Retinal pigment epithelial cell (primary cell): Measurements from ENCODE around the gene CDH13.

Experiments used
- DNase-seq: peaks from one replicate; pipeline ENCODE4 v3.0.0-alpha.2; 2010; ENCODE audit warnings: low read depth
- H3K4me3 ChIP-seq: 2 replicates; pipeline ENCODE4 v1.5.1; 2011; ENCODE audit warnings: mild to moderate bottlenecking, low read length, control low read depth, moderate library complexity
- TF ChIP-seq, protein P1 (sequence below): conservative IDR thresholded peaks from 2 replicates; pipeline ENCODE4 v1.5.1; 2011; ENCODE audit warnings: low read depth, low read length, control low read depth, inconsistent platforms

CDH13 gene

GRCh38 chr16:83533193-83533592, 906.4 kb downstream of the CDH13 start:
- H3K4me3 ChIP-seq, result no peak overlapping the region
- TF ChIP-seq, protein P1, sequence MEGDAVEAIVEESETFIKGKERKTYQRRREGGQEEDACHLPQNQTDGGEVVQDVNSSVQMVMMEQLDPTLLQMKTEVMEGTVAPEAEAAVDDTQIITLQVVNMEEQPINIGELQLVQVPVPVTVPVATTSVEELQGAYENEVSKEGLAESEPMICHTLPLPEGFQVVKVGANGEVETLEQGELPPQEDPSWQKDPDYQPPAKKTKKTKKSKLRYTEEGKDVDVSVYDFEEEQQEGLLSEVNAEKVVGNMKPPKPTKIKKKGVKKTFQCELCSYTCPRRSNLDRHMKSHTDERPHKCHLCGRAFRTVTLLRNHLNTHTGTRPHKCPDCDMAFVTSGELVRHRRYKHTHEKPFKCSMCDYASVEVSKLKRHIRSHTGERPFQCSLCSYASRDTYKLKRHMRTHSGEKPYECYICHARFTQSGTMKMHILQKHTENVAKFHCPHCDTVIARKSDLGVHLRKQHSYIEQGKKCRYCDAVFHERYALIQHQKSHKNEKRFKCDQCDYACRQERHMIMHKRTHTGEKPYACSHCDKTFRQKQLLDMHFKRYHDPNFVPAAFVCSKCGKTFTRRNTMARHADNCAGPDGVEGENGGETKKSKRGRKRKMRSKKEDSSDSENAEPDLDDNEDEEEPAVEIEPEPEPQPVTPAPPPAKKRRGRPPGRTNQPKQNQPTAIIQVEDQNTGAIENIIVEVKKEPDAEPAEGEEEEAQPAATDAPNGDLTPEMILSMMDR, result no peak
- no peak for DNase-seq

DNA sequence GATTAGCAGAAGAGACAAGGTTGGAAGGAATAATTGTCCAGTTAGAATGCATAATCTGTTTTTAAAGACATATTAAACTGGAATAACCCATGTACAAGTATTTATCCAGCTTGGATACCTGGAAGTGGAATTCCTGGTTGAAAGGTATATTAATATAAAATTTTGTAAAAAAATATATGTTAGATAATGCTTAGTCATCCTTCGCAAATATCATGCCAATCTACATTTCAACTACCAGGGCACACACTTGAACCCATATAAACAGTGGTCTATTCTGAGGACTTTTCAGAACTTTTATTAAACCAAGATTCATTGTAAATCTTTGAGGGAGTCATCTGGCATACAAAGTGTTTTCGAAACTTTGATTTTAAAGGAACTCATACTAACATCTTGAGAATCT, 911.9 kb downstream of the CDH13 start:
- TF ChIP-seq, protein P1, result no peak
- no peak for DNase-seq

GRCh38 chr16:83539736-83540490, 913.1 kb downstream of the CDH13 start:
- no peak for DNase-seq
- TF ChIP-seq, protein P1, result no peak
- H3K4me3 ChIP-seq, result no peak overlapping the region

More for the DNA sequence above, 911.9 kb downstream of the CDH13 start:
- H3K4me3 ChIP-seq, result no peak overlapping the region

DNA sequence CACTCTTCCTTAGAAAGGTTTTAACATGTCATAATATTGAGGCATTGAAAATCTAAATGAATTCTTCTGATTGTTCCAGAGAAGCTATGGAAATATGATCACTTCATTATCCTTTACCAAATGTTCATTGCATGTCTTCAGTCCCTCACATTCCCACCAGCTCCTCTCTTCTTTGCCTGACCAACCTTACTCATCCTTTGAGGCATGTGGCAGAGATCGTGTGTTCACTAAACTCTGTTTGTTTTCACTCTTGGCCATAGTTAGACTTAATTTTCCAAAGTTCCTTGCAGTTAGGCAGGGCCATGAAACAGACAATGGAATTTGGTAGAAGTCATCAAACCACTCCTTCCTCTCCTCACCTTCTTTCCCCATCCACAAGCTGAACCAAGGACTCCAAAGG, 914.5 kb downstream of the CDH13 start:
- no peak for DNase-seq
- H3K4me3 ChIP-seq, result no peak overlapping the region
- TF ChIP-seq, protein P1, result no peak

DNA sequence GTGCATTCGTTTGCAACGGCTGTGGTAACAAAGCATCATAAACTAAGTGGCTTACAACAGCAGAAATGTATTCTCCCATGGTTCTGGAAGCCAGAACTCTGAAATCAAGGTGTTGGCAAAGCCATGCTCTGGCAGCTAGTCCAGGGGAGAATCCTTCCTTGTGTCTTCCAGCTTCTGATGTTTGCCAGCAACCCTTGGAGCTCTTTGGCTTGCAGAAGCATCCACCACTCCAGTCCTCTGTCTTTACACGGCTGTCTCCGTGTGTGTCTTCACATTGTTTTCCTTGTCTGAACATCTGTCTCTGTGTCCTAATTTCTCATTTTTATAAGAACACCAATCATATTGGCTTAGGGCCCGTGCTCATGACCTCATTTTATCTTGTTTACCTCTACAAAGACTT, 915.7 kb downstream of the CDH13 start:
- H3K4me3 ChIP-seq, result no peak overlapping the region
- DNase-seq, result no peak
- TF ChIP-seq, protein P1, result no peak

DNA sequence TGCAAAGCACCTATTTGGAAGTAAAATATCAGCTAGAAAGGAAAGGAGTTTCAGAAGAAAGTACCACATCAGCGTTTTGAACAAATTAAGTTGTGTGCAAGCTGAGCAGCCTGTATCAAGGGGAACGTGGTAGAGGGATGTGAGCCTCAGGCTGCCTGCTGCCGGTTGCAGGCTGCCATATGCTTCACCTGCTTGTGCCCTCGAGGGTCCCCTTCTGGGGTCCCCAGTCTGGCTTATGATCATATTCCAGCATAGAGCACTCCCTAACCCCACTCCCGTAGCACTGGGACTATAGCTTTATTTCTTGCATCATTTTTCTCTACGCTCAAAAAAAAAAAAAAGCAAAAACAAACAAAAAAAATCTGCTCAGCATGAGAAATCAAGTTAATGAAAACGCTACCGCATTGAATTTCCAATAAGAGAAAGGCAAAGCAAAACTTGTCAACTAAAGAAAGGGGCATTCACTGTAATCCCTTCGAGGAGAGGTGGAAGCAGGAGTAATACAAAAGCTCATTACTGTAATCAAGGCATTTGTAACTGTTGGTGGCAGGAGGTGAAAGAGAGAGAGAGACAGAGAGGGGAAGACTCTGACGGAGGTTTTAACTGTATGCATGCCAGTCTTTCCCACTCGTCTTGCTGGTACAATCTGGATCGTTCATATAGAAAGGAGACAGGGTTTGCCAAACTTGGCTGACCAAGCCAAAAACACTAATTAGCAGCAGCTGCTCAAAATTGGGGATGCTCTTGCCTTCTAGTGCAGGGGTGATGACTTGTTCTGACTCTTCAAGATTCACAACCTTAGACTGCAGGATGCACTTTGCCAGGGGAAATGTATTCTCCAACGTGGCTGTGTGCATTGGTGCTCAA, 922.8 kb downstream of the CDH13 start:
- H3K4me3 ChIP-seq, result no peak overlapping the region
- TF ChIP-seq, protein P1, result no peak
- no peak for DNase-seq
